Measurements from ENCODE around the gene TMEM44.

The TMEM44 gene

GRCh38 chr3:194680888-194681615, 47.8 kb upstream of the TMEM44 start:
- no peak overlapping the region for H3K4me2 ChIP-seq
- no peak for TF ChIP-seq CTCF (conservative IDR thresholded peaks at IDR 0.05; ENCODE audit: low read depth, low read length)
- H3K27ac ChIP-seq: no peak overlapping the region
- no peaks in the 10 kb centered on the region for H3K79me2 ChIP-seq (ENCODE audit: insufficient read depth, low read depth)
- H3K4me1 ChIP-seq (ENCODE audit: low read depth, poor library complexity, severe bottlenecking): peaks cover 30% of the 10 kb centered on the region
- no peaks in the 10 kb centered on the region for H3K27me3 ChIP-seq (ENCODE audit: insufficient read depth, low read depth)
- no peak overlapping the region for H3K9ac ChIP-seq
- H3K36me3 ChIP-seq (ENCODE audit: insufficient read depth): no peaks in the 10 kb centered on the region
- no peak overlapping the region for H2AFZ ChIP-seq (ENCODE audit: low read depth)
- no peaks in the 10 kb centered on the region for H4K20me1 ChIP-seq (ENCODE audit: insufficient read depth)
- no peak overlapping the region for H3K4me3 ChIP-seq (IDR thresholded peaks at IDR 0.05; ENCODE audit: insufficient read depth, low read depth, low read length)

GRCh38 chr3:194676471-194676870, 43.3 kb upstream of the TMEM44 start:
- Histone ChIP-seq H2AFZ (ENCODE audit: low read depth) (no peak overlapping the region), H4K20me1 (ENCODE audit: insufficient read depth) (no peaks in the 10 kb centered on the region), H3K4me2 (no peak overlapping the region), H3K27me3 (ENCODE audit: insufficient read depth, low read depth) (no peaks in the 10 kb centered on the region), H3K27ac (no peak overlapping the region), H3K4me3 (IDR thresholded peaks at IDR 0.05; ENCODE audit: insufficient read depth, low read depth, low read length) (no peak overlapping the region), H3K4me1 (ENCODE audit: low read depth, poor library complexity, severe bottlenecking) (peaks cover 3% of the 10 kb centered on the region), H3K36me3 (ENCODE audit: insufficient read depth) (no peaks in the 10 kb centered on the region), H3K79me2 (ENCODE audit: insufficient read depth, low read depth) (peaks cover 5% of the 10 kb centered on the region; the same call in 1 of the 2 replicates), H3K9ac (no peak overlapping the region)
- TF ChIP-seq CTCF (conservative IDR thresholded peaks at IDR 0.05; ENCODE audit: low read depth, low read length): no peak

- peaks cover 13% of the 10 kb centered on the region for H3K79me2 ChIP-seq (ENCODE audit: insufficient read depth, low read depth)
- peaks cover 5% of the 10 kb centered on the region; the same call in 1 of the 2 replicates for H4K20me1 ChIP-seq (ENCODE audit: insufficient read depth)
- H3K27ac ChIP-seq: no peak overlapping the region
- H3K27me3 ChIP-seq (ENCODE audit: insufficient read depth, low read depth): no peaks in the 10 kb centered on the region
- H2AFZ ChIP-seq (ENCODE audit: low read depth): no peak overlapping the region
- H3K4me3 ChIP-seq (IDR thresholded peaks at IDR 0.05; ENCODE audit: insufficient read depth, low read depth, low read length): no peak overlapping the region
- H3K36me3 ChIP-seq (ENCODE audit: insufficient read depth): no peaks in the 10 kb centered on the region
- no peak overlapping the region for H3K9ac ChIP-seq
- no peak for TF ChIP-seq CTCF (conservative IDR thresholded peaks at IDR 0.05; ENCODE audit: low read depth, low read length)
- H3K4me2 ChIP-seq: no peak overlapping the region
- H3K4me1 ChIP-seq (ENCODE audit: low read depth, poor library complexity, severe bottlenecking): peaks cover 10% of the 10 kb centered on the region
Observed at GRCh38 chr3:194675680-194676079, 42.5 kb upstream of the TMEM44 start.

- H3K36me3 ChIP-seq (ENCODE audit: insufficient read depth): no peaks in the 10 kb centered on the region
- H2AFZ ChIP-seq (ENCODE audit: low read depth): no peak overlapping the region
- H3K4me2 ChIP-seq: no peak overlapping the region
- peaks cover 6% of the 10 kb centered on the region; the same call in 1 of the 2 replicates for H4K20me1 ChIP-seq (ENCODE audit: insufficient read depth)
- no peak for TF ChIP-seq CTCF (conservative IDR thresholded peaks at IDR 0.05; ENCODE audit: low read depth, low read length)
- no peak overlapping the region for H3K4me3 ChIP-seq (IDR thresholded peaks at IDR 0.05; ENCODE audit: insufficient read depth, low read depth, low read length)
- peaks cover 18% of the 10 kb centered on the region for H3K79me2 ChIP-seq (ENCODE audit: insufficient read depth, low read depth)
- no peak overlapping the region for H3K9ac ChIP-seq
- H3K4me1 ChIP-seq (ENCODE audit: low read depth, poor library complexity, severe bottlenecking): peaks cover 15% of the 10 kb centered on the region
- no peak overlapping the region for H3K27ac ChIP-seq
- no peaks in the 10 kb centered on the region for H3K27me3 ChIP-seq (ENCODE audit: insufficient read depth, low read depth)
Observed at GRCh38 chr3:194675081-194675640, 41.9 kb upstream of the TMEM44 start.

All from KMS-11 (cell line).